Activated CD8-positive, alpha-beta memory T cell treated with anti-CD3 and anti-CD28 coated beads for 4 hours (primary cell): ENCODE data around the gene DMKN.
"Not testable (repeated sequence)": the region's sequence is repeated elsewhere in the genome, so short reads cannot be mapped to it uniquely, and the experiment has no call there.

Experiments used
- DNase-seq, 2 donors: peaks; one replicate each; pipeline ENCODE4 v3.0.0-alpha.2; 2020; ENCODE audit warnings: low read depth in 2 of 2

Gene DMKN

GRCh38 chr19:35497406-35497805 is 16.0 kb downstream of the DMKN start:
- no peak for DNase-seq

GRCh38 chr19:35495107-35496064 is 18.1 kb downstream of the DMKN start:
- DNase-seq = peak; percentile 75 to 83

GRCh38 chr19:35493971-35494370 is 19.5 kb downstream of the DMKN start:
- no peak for DNase-seq

DNA sequence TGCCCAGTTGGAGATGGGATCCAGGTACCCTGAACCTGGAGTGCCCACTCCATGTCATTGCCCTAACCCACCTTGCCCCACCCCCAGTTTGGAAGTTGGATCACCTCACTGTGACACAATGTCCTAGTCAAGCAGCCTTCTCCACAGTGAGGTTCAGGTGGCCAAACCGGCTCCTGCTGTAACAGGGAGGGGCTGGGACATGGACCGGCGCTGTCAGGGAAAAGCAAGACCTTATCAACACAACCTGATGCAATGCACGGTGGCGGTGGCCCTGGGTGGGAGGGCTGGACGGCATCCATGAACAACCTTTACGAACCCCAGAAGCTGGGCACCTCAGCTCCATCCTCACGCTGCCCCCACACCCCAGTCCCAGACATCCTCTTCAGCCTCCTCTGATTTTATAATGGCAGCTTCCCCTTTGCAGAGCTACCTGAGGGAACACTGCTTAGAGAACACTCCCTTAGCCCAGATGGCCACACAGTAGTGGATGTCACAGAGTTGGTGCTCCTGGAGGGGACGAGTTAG is 21.6 kb downstream of the DMKN start:
- no peak for DNase-seq

DNA sequence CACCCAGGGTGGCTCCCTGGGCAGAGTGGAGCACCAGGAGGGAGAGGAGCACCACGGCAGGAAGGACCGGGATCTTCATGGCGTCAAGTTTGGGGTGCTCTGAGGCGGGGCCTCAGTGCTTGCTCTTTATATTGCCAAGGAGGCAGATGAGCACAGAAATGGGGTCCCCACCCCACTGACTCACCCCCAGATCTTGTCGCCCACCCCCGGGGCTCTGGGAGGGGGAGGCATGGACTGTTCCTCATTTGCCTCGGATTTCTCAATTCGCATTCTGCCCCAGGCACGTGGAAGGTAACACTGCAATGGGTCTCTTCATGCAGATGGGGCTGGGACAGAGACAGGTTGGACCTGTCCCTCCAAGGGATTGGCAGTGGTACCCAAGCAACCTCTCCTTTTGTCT is 23.1 kb downstream of the DMKN start, which contains the start of gene KRTDAP:
Gene KRTDAP (minus strand): TSS at position 101 of the 400 bp plus-strand sequence. CDS start 22 bp downstream, at position 79.
- no peak for DNase-seq

DNA sequence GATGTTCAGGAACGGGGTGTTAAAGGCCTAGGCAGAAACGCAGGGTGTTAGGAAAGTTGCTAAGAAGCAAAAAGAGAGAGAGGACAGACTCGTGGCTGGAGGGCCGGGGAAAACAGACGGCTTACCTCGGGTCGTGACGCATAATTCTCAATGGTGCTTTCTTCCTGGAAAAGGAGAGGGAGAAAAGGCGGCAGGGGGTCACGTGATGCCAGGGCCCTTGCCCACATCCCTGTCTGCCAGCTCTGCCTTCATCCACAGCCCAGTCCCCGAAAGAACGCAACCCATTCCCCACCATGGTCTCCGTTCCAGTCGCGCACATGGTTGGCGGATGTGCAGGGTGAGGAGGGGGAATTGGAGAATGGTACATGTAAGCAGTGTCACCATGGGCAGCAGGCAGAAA is 24.8 kb downstream of the DMKN start:
- no peak for DNase-seq

DNA sequence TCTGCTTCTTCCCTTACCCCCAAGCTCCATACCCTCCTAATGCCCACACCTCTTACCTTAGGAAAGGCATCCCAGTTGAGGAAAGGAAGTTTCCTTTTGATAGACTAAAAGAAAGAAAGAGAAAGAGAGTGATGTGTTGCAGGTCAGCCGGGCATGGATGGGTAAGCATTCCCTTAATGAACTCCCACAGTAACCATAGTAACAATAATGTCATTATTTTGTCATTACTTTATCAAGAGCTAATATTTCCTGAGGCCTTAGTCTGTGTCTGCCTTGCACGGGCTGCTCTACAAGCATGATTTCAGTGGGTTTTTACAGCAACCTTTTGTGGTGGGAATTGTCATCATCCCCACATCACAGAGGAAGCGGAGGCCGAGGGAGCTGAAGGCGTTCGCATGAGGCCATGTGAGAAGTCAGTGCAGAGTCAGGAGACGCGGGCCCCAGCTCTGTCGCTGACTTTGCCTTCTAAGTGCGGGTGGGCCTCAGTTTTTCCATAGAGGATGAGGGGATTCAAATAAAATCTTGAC is 25.7 kb downstream of the DMKN start:
- DNase-seq = no peak

GRCh38 chr19:35486268-35486708 is 27.2 kb downstream of the DMKN start:
- no peak for DNase-seq

DNA sequence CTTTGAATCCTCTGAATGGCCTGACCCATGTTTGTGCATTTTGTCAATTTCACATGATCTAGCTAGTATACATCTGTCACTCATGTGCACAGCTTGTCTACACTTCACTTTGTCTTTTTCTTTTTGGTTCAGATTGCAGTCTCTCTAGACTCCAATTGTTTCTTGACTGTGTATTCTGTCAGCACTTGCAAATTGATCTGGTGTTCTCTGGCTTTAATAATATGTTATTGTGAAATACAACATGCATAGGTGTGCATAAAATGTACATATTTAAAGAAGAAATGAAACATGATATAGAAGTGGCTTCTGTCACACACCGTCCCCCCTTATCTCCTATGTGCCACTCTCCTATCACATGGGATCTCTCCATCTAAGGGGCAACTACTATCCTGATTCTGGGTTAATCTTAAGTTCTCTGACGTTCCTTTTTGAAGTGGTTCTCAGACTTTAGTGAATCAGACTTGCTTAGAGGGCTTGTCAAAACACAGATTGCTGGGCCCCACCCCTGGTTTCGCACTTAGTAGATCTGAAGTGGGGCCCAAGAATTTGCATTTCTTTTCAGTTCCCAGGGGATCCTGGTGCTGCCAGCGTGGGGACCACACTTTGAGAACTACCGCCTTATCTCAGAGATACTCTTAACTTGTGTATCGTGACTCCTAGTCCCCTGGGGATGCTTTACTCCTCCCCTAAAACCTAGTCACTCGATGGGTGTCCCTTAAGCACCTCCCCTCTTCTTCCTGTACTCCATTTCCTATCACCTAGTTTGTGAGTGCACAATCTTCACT is 29.0 kb downstream of the DMKN start:
- DNase-seq = no peak

GRCh38 chr19:35483089-35483488 is 30.4 kb downstream of the DMKN start:
- DNase-seq = no peak

DNA sequence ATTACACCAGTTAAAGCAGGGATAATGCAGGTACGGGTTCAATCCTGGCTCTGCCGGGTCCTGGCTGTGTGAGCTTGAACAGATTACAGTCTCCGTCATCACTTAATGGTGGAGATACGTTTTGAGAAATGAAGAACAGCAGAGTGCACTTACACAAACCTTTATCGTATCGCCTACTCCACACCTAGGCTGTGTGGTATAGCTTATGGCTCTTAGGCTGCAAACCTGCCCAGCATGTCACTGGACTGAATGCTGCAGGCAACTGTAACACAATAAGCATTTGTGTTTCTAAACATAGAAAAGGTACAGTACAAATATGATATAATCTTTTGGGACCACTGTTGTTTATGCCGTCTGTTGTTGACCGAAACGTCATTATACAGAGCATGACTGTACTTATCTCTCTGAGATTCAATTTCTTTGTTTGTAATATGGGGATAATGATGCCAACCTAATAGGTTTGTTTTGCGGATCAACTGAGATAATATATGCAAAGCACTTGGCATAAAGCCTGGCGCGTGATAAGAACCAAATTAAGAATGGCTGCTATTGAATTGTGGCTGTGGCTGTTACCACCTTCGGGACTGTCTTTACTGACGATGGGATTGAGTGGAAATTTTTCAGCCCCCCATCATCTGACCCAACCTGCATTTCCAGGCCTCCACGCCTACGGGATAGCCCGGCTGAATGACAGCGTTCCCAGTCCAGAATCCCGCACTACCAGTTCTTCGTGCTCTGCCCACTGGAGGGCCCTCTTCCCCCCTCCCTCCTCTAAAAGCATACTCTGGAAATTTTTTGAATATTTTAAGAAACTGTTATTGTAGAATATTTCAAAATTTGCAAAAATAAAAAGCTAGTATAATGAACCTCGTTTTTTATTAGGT is 34.4 kb downstream of the DMKN start:
- DNase-seq = no peak

DNA sequence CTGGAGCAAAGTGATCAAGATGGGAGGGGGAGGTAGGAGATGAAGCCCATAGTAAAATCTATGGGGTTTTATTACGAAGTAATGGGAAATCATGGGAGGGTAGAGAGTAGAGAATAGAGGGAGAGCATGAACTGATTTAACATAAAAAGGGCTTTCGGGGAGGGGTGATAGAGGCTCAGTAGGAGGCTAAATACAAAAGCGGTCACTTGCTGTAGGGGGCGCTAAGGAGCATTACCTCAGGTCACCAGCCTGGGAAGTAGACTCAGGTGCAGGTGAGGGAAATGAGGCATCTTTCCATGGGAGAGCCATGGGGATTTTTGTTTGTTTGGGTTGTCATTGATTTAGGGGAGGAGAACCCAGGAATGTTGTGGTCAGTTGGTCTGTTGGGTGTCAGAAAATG is 37.3 kb downstream of the DMKN start:
- no peak for DNase-seq

- not testable (repeated sequence) for DNase-seq
Measured at GRCh38 chr19:35474594-35474993, 38.9 kb downstream of the DMKN start.

GRCh38 chr19:35474104-35474503 is 39.3 kb downstream of the DMKN start:
- DNase-seq = no peak

DNA sequence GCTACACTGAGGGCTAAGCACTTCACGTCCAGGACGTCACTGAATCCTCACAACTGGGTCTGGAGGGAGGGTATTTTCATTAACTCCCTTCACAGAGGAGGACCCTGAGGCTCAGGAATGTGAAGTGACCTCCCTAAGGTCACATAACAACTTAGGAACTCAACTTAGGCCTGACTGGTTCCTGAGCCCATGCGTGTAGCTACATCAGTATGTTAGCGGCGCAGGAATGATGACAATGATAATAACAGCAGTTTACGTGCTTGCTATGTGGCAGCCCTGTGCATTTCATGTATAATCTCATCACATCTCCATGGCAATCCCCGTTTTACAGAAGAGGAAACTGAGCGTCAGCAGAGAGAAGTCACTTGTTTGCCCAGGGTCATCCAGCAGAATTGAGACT is 41.5 kb downstream of the DMKN start:
- no peak for DNase-seq

DNA sequence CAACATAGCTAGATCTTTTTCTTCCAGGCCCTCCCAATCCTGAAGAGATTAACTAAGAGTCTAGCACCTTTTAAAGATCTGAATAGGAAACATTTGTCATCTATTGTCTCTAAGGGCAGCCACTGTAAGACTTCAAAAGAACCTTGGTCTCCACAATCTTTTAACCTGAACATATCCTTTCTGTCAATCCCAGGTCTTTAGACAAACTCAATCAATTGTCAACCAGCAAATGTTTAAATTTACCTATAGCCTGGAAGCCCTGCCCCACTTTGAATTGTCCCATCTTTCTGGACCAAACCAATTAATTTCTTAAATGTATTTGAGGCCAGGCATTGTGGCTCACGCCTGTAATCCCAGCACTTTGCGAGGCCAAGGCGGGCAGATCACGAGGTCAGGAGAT is 42.4 kb downstream of the DMKN start:
- DNase-seq = not testable (repeated sequence)

GRCh38 chr19:35470128-35470527 is 43.3 kb downstream of the DMKN start:
- DNase-seq = no peak

GRCh38 chr19:35468637-35469036 is 44.8 kb downstream of the DMKN start:
- DNase-seq = peak; percentile 12 to 41

GRCh38 chr19:35466259-35466658 is 47.2 kb downstream of the DMKN start:
- no peak for DNase-seq

DNA sequence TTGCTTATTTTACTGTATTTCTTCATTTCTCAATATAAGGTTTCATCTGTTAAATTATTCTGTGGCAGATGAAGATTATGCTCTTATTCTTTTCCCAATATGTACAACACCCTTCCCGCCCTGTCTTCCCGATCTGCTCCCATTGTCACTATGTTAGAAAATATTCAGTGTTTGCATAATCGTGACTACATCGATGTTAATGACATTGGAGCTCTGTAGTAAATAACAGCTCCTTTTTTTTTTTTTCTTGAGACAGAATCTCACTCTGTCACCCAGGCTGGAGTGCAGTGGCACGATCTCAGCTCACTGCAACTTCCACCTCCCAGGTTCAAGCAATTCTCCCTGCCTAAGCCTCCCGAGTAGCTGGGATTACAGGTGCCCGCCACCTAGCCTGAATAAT is 50.5 kb downstream of the DMKN start:
- not testable (repeated sequence) for DNase-seq

GRCh38 chr19:35462476-35462953 is 50.9 kb downstream of the DMKN start:
- DNase-seq = peak; percentile 8 to 39
